H4 (cell line): ENCODE results near the gene BMPER. TPM values are rescaled to one million over a fixed set of nuclear protein-coding genes. Genes with fewer than 3 reads are reported as not detected.
A peak's percentile ranks its signal among the peaks of the same experiment; 100 is the strongest.
"Not testable (repeated sequence)": the region's sequence is repeated elsewhere in the genome, so short reads cannot be mapped to it uniquely, and the experiment has no call there.

Source experiments
- DNase-seq: peaks from one replicate; pipeline ENCODE4 v3.0.0-alpha.2; 2015; ENCODE audit warnings: low spot score
- total RNA-seq: library from RNA; depleted of rRNA; stranded (reverse); fragments of >200 nt; shearing (Covaris generic); gene quantifications from 2 replicates; pipeline ENCODE4 v1.2.3, GENCODE V29; 2014

The BMPER gene
- total RNA-seq, 1 experiment from 2014 or later: 0.19 TPM

- DNase-seq: no peak
These were observed 231.8 kb downstream of the BMPER start for GRCh38 chr7:34137176-34137575.

GRCh38 chr7:34138483-34138882 lies 233.1 kb downstream of the BMPER start:
- no peak for DNase-seq

- no peak for DNase-seq
These were observed 233.7 kb downstream of the BMPER start for GRCh38 chr7:34139086-34139485.

GRCh38 chr7:34140066-34140465 lies 234.7 kb downstream of the BMPER start:
- no peak for DNase-seq

- DNase-seq: peak; percentile 48
These were observed 238.1 kb downstream of the BMPER start for GRCh38 chr7:34143402-34143801.

GRCh38 chr7:34145603-34146002 lies 240.3 kb downstream of the BMPER start:
- DNase-seq: no peak

- no peak for DNase-seq
These were observed 248.4 kb downstream of the BMPER start for GRCh38 chr7:34153656-34154270.

- peak; percentile 85 for DNase-seq
These were observed 250.0 kb downstream of the BMPER start for GRCh38 chr7:34155220-34155908.

GRCh38 chr7:34156336-34156735 lies 251.0 kb downstream of the BMPER start:
- no peak for DNase-seq

- DNase-seq: no peak
These were observed 251.8 kb downstream of the BMPER start for GRCh38 chr7:34157137-34157536.

- peak; percentile 62 for DNase-seq
These were observed 253.2 kb downstream of the BMPER start for GRCh38 chr7:34158368-34159153.

- DNase-seq: no peak
These were observed 255.0 kb downstream of the BMPER start for GRCh38 chr7:34160261-34160752.

GRCh38 chr7:34162027-34162565 lies 256.8 kb downstream of the BMPER start:
- no peak for DNase-seq

GRCh38 chr7:34162677-34163076 lies 257.3 kb downstream of the BMPER start:
- DNase-seq: no peak

- DNase-seq: no peak
These were observed 258.6 kb downstream of the BMPER start for GRCh38 chr7:34163956-34164355.

GRCh38 chr7:34165466-34165865 lies 260.1 kb downstream of the BMPER start:
- no peak for DNase-seq

GRCh38 chr7:34165927-34166550 lies 260.7 kb downstream of the BMPER start:
- DNase-seq: peak; percentile 38

- DNase-seq: no peak
These were observed 262.7 kb downstream of the BMPER start for GRCh38 chr7:34168013-34168412.

- DNase-seq: not testable (repeated sequence)
These were observed 269.6 kb downstream of the BMPER start for GRCh38 chr7:34174688-34175616.

GRCh38 chr7:34175837-34176236 lies 270.5 kb downstream of the BMPER start:
- DNase-seq: no peak

- DNase-seq: no peak
These were observed 272.1 kb downstream of the BMPER start for GRCh38 chr7:34177476-34177875.
